Measurements from ENCODE around the gene SYT1. TPM values are rescaled to one million over a fixed set of nuclear protein-coding genes. Genes with fewer than 3 reads are reported as not detected.

The SYT1 gene
- total RNA-seq, 5 donors from 2014 or later (not counting 1 experiment from before 2014, with no cell fraction given), result 0.09 TPM; not detected in 3

- CTCF ChIA-PET, result no interaction called here
Observed at GRCh38 chr12:78961171-78961570, 96.6 kb downstream of the SYT1 start.

GRCh38 chr12:78963439-78964227, 99.1 kb downstream of the SYT1 start:
- H3K4me3 ChIP-seq (ENCODE audit: control insufficient read depth in 1 of 2, extremely low read depth in 1 of 2, low read length in 1 of 2), result no peak overlapping the region
- no peaks in the 10 kb centered on the region for H3K27me3 ChIP-seq (replicated peaks in 1 of 2; ENCODE audit: control insufficient read depth in 2 of 2, extremely low read depth in 1 of 2, insufficient read depth in 2 of 2, low read length in 1 of 2)
- Mint-ChIP-seq H3K4me1 (no peaks in the 10 kb centered on the region), H3K4me3 (no peak overlapping the region), H3K27ac (no peak overlapping the region), H3K36me3 (no peaks in the 10 kb centered on the region), H3K27me3 (no peaks in the 10 kb centered on the region), H3K9me3 (peaks cover 7 to 21% (median 17%) of the 10 kb centered on the region in 3 donors)
- ChIA-PET CTCF (no interaction called here), POLR2A (interaction anchor here in 1 of 2 donors (0.7 kb wide), 1 partner anchor 756 kb away, joined by 5 read pairs; no protein-coding TSS in a partner anchor)
- no peaks in the 10 kb centered on the region for H3K4me1 ChIP-seq (ENCODE audit: control insufficient read depth in 1 of 2, extremely low read depth in 1 of 2, insufficient read depth in 2 of 2, low read length in 2 of 2)
- H3K27ac ChIP-seq (ENCODE audit: low read length), result no peak overlapping the region
- DNase-seq (no peak), ATAC-seq (replicated peaks in 1 of 4) (no peak)
- no CpG with 5 or more reads among the region's 1 CpG for WGBS (ENCODE audit: insufficient coverage)
- H3K9me3 ChIP-seq, result no peaks in the 10 kb centered on the region
- H3K36me3 ChIP-seq (ENCODE audit: control insufficient read depth in 2 of 2, extremely low read depth in 1 of 2, insufficient read depth in 1 of 2, low read length in 1 of 2), result no peaks in the 10 kb centered on the region

More at GRCh38 chr12:78961171-78961570, 96.6 kb downstream of the SYT1 start:
- Mint-ChIP-seq H3K4me1 (no peaks in the 10 kb centered on the region), H3K9me3 (peaks cover 3 to 14% (median 10%) of the 10 kb centered on the region in 3 donors), H3K4me3 (no peak overlapping the region), H3K27me3 (no peaks in the 10 kb centered on the region), H3K27ac (no peak overlapping the region), H3K36me3 (no peaks in the 10 kb centered on the region)
- no CpG with 5 or more reads among the region's 2 CpGs for WGBS (ENCODE audit: insufficient coverage)
- Histone ChIP-seq H3K4me3 (ENCODE audit: control insufficient read depth in 1 of 2, extremely low read depth in 1 of 2, low read length in 1 of 2) (no peak overlapping the region), H3K36me3 (ENCODE audit: control insufficient read depth in 2 of 2, extremely low read depth in 1 of 2, insufficient read depth in 1 of 2, low read length in 1 of 2) (no peaks in the 10 kb centered on the region), H3K4me1 (ENCODE audit: control insufficient read depth in 1 of 2, extremely low read depth in 1 of 2, insufficient read depth in 2 of 2, low read length in 2 of 2) (no peaks in the 10 kb centered on the region), H3K27me3 (replicated peaks in 1 of 2; ENCODE audit: control insufficient read depth in 2 of 2, extremely low read depth in 1 of 2, insufficient read depth in 2 of 2, low read length in 1 of 2) (no peaks in the 10 kb centered on the region), H3K9me3 (no peaks in the 10 kb centered on the region), H3K27ac (ENCODE audit: low read length) (no peak overlapping the region)
- DNase-seq, result no peak
- ATAC-seq (replicated peaks in 1 of 4), result no peak
- POLR2A ChIA-PET, result no interaction called here

GRCh38 chr12:78964521-78964920, 99.9 kb downstream of the SYT1 start:
- POLR2A ChIA-PET, result interaction anchor here in 1 of 2 donors (0.5 kb wide), 1 partner anchor 784 kb away, joined by 6 read pairs; no protein-coding TSS in a partner anchor
- Mint-ChIP-seq H3K27ac (no peak overlapping the region), H3K4me3 (no peak overlapping the region), H3K4me1 (no peaks in the 10 kb centered on the region), H3K36me3 (no peaks in the 10 kb centered on the region), H3K9me3 (peaks cover 13 to 22% (median 21%) of the 10 kb centered on the region in 3 donors), H3K27me3 (no peaks in the 10 kb centered on the region)
- Histone ChIP-seq H3K27me3 (replicated peaks in 1 of 2; ENCODE audit: control insufficient read depth in 2 of 2, extremely low read depth in 1 of 2, insufficient read depth in 2 of 2, low read length in 1 of 2) (no peaks in the 10 kb centered on the region), H3K4me3 (ENCODE audit: control insufficient read depth in 1 of 2, extremely low read depth in 1 of 2, low read length in 1 of 2) (no peak overlapping the region), H3K36me3 (ENCODE audit: control insufficient read depth in 2 of 2, extremely low read depth in 1 of 2, insufficient read depth in 1 of 2, low read length in 1 of 2) (no peaks in the 10 kb centered on the region), H3K9me3 (no peaks in the 10 kb centered on the region), H3K27ac (ENCODE audit: low read length) (no peak overlapping the region), H3K4me1 (ENCODE audit: control insufficient read depth in 1 of 2, extremely low read depth in 1 of 2, insufficient read depth in 2 of 2, low read length in 2 of 2) (no peaks in the 10 kb centered on the region)
- ATAC-seq (replicated peaks in 1 of 4) (no peak), DNase-seq (no peak)
- CTCF ChIA-PET, result no interaction called here

- ATAC-seq (replicated peaks in 1 of 4) (no peak), DNase-seq (no peak)
- H3K27me3 Mint-ChIP-seq, result no peaks in the 10 kb centered on the region
- no peaks in the 10 kb centered on the region for H3K27me3 ChIP-seq (replicated peaks in 1 of 2; ENCODE audit: control insufficient read depth in 2 of 2, extremely low read depth in 1 of 2, insufficient read depth in 2 of 2, low read length in 1 of 2)
- H3K9me3 ChIP-seq, result no peaks in the 10 kb centered on the region
- H3K36me3 ChIP-seq (ENCODE audit: control insufficient read depth in 2 of 2, extremely low read depth in 1 of 2, insufficient read depth in 1 of 2, low read length in 1 of 2), result no peaks in the 10 kb centered on the region
- H3K4me3 ChIP-seq (ENCODE audit: control insufficient read depth in 1 of 2, extremely low read depth in 1 of 2, low read length in 1 of 2), result no peak overlapping the region
- H3K27ac ChIP-seq (ENCODE audit: low read length), result no peak overlapping the region
- H3K36me3 Mint-ChIP-seq, result no peaks in the 10 kb centered on the region
- H3K4me3 Mint-ChIP-seq, result no peak overlapping the region
- no CpG with 5 or more reads among the region's 2 CpGs for WGBS (ENCODE audit: insufficient coverage)
- H3K9me3 Mint-ChIP-seq, result peaks cover 13 to 23% (median 19%) of the 10 kb centered on the region in 3 donors
- H3K4me1 ChIP-seq (ENCODE audit: control insufficient read depth in 1 of 2, extremely low read depth in 1 of 2, insufficient read depth in 2 of 2, low read length in 2 of 2), result no peaks in the 10 kb centered on the region
- POLR2A ChIA-PET, result no interaction called here
- no peak overlapping the region for H3K27ac Mint-ChIP-seq
- CTCF ChIA-PET, result no interaction called here
- H3K4me1 Mint-ChIP-seq, result no peaks in the 10 kb centered on the region
Observed at GRCh38 chr12:78966062-78966461, 101.5 kb downstream of the SYT1 start.

- Histone ChIP-seq H3K27me3 (replicated peaks in 1 of 2; ENCODE audit: control insufficient read depth in 2 of 2, extremely low read depth in 1 of 2, insufficient read depth in 2 of 2, low read length in 1 of 2) (no peaks in the 10 kb centered on the region), H3K4me3 (ENCODE audit: control insufficient read depth in 1 of 2, extremely low read depth in 1 of 2, low read length in 1 of 2) (no peak overlapping the region), H3K36me3 (ENCODE audit: control insufficient read depth in 2 of 2, extremely low read depth in 1 of 2, insufficient read depth in 1 of 2, low read length in 1 of 2) (no peaks in the 10 kb centered on the region), H3K27ac (ENCODE audit: low read length) (no peak overlapping the region), H3K9me3 (no peaks in the 10 kb centered on the region), H3K4me1 (ENCODE audit: control insufficient read depth in 1 of 2, extremely low read depth in 1 of 2, insufficient read depth in 2 of 2, low read length in 2 of 2) (no peaks in the 10 kb centered on the region)
- no peak for DNase-seq
- Mint-ChIP-seq H3K36me3 (no peaks in the 10 kb centered on the region), H3K27ac (no peak overlapping the region), H3K4me3 (no peak overlapping the region), H3K4me1 (no peaks in the 10 kb centered on the region), H3K9me3 (peaks cover 12 to 23% (median 19%) of the 10 kb centered on the region in 3 donors), H3K27me3 (no peaks in the 10 kb centered on the region)
- ChIA-PET POLR2A (no interaction called here), CTCF (no interaction called here)
- no peak for ATAC-seq (replicated peaks in 1 of 4)
- WGBS (ENCODE audit: insufficient coverage), result no CpG with 5 or more reads among the region's 2 CpGs
Observed at GRCh38 chr12:78966926-78967325, 102.4 kb downstream of the SYT1 start.

GRCh38 chr12:78968226-78968625, 103.7 kb downstream of the SYT1 start:
- no peaks in the 10 kb centered on the region for H3K4me1 Mint-ChIP-seq
- ChIA-PET CTCF (no interaction called here), POLR2A (no interaction called here)
- peaks cover 10 to 19% (median 19%) of the 10 kb centered on the region in 3 donors for H3K9me3 Mint-ChIP-seq
- no peak overlapping the region for H3K27ac Mint-ChIP-seq
- Histone ChIP-seq H3K4me3 (ENCODE audit: control insufficient read depth in 1 of 2, extremely low read depth in 1 of 2, low read length in 1 of 2) (no peak overlapping the region), H3K27me3 (replicated peaks in 1 of 2; ENCODE audit: control insufficient read depth in 2 of 2, extremely low read depth in 1 of 2, insufficient read depth in 2 of 2, low read length in 1 of 2) (no peaks in the 10 kb centered on the region), H3K9me3 (no peaks in the 10 kb centered on the region), H3K36me3 (ENCODE audit: control insufficient read depth in 2 of 2, extremely low read depth in 1 of 2, insufficient read depth in 1 of 2, low read length in 1 of 2) (no peaks in the 10 kb centered on the region), H3K4me1 (ENCODE audit: control insufficient read depth in 1 of 2, extremely low read depth in 1 of 2, insufficient read depth in 2 of 2, low read length in 2 of 2) (no peaks in the 10 kb centered on the region), H3K27ac (ENCODE audit: low read length) (no peak overlapping the region)
- no peaks in the 10 kb centered on the region for H3K36me3 Mint-ChIP-seq
- ATAC-seq (replicated peaks in 1 of 4), result no peak
- no CpG with 5 or more reads among the region's 1 CpG for WGBS (ENCODE audit: insufficient coverage)
- DNase-seq, result no peak
- no peaks in the 10 kb centered on the region for H3K27me3 Mint-ChIP-seq
- no peak overlapping the region for H3K4me3 Mint-ChIP-seq
